Measurements from ENCODE around the gene FRMD4A.
"Not testable (repeated sequence)": the region's sequence is repeated elsewhere in the genome, so short reads cannot be mapped to it uniquely, and the experiment has no call there.

Gene FRMD4A

DNA sequence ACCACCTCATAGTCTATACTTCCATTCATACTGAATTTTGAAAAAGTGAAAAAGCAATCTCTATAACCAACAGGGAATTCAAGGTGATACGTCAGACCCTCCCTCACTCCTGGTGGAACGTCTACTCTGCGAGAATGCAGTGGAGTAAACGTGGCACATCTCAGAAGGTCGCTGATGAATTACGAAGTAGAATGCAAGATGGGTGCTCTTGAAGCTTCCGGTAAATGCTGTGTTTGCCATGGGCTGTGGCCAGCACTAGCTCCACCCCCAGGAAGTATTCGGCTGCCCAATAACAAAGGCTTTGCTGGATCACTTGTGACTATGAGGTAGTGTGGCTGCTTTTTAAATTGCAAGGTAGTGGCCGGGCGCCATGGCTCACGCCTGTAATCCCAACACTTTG is 517.9 kb downstream of the FRMD4A start:
- no peak for DNase-seq (ENCODE audit: low spot score)

DNA sequence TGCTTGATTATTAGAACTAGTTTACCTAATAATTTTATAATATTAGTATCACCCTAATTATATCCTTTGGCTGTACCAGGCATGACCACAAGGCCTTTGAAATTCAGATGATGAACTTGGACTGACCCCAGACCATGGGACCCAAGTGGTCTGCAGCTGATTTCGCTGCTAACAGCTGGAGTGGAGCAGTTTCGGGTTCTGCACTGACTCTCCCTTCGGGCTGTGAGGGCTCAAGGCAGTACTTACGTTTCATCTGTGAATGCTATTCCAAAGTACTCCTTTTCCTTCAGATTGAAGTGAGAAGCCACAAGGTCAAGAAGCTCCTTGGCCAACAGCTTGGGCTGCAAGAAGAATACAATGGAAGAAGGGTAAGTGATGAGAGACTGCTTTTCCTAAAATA is 520.2 kb downstream of the FRMD4A start:
- no peak for DNase-seq (ENCODE audit: low spot score)

DNA sequence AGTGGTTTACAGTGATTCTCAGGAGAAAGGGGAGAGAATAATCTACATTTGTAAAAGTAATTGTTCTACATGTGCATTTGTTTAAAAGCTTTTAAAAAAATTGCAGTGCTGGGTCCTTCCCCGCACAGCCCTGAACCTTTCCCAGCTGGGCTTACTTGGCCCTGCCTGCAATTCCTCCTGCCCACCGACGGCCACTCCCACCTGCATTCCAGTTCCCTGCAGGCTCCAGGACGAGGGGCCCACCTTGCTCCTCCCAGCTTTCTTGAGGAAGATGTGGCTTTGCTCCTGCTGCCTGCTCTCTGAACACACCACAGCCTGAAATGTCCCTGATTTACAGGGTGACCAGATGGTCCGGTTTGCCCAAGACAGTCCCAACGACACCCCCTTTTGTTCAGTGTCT is 521.3 kb downstream of the FRMD4A start:
- DNase-seq (ENCODE audit: low spot score): no peak

DNA sequence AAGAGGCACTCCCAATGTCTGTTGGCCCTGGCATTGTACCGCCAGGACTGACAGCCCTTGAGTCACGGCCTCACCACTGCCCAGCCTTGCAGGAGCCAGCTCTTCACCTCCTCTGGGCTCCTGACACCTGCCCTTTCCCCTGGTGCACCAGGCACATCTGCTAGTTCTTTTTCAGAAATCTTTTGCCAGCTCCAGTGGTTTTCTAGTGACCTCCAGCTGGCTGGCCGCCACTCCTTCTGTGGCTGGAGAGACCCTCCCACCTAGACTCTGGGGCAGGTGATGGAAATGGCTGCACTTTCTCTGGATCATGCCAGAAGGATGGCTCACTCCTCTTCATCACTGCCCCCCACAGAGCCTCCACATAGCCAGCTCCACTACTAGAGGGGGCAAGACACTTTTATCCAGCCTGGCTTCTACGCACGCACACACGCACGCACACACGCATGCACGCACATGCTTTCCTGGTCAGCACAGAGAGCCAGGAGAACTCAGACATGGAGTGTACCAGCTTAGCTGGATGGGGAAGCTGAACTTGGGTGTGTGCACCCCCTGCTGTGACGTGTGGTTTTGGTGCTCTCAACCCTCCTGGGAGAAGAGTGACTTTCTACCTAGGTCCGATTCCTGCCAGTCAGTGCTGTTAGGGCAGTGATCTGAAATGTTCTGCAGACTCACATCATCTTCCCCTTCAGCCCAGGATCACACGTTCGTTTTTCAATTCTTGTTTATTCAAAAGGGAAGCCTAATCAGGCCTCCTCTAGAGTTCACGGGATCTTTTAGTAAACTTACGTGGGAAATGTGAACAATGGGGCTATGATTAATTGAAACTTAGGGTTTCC is 522.0 kb downstream of the FRMD4A start:
- no peak for DNase-seq (ENCODE audit: low spot score)

DNA sequence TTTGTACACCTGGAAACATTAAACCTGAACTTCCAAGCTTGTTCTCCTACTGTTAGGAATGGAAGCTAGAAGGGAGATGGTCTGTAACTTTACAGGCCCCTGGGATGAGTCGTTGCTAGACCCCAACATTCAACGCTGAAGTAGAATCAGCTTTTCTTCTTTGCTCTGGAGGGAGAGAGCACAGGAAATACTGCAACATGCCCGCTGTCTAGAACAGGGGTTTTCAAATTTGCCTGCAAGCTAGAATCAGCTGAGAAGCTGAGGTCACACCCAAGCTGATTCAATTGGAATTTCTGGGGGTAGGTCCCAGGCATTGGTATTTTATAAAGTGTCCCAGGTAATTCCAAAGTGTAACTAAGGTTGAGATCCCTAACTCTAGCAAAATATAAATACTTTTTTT is 524.3 kb downstream of the FRMD4A start:
- no peak for DNase-seq (ENCODE audit: low spot score)

DNA sequence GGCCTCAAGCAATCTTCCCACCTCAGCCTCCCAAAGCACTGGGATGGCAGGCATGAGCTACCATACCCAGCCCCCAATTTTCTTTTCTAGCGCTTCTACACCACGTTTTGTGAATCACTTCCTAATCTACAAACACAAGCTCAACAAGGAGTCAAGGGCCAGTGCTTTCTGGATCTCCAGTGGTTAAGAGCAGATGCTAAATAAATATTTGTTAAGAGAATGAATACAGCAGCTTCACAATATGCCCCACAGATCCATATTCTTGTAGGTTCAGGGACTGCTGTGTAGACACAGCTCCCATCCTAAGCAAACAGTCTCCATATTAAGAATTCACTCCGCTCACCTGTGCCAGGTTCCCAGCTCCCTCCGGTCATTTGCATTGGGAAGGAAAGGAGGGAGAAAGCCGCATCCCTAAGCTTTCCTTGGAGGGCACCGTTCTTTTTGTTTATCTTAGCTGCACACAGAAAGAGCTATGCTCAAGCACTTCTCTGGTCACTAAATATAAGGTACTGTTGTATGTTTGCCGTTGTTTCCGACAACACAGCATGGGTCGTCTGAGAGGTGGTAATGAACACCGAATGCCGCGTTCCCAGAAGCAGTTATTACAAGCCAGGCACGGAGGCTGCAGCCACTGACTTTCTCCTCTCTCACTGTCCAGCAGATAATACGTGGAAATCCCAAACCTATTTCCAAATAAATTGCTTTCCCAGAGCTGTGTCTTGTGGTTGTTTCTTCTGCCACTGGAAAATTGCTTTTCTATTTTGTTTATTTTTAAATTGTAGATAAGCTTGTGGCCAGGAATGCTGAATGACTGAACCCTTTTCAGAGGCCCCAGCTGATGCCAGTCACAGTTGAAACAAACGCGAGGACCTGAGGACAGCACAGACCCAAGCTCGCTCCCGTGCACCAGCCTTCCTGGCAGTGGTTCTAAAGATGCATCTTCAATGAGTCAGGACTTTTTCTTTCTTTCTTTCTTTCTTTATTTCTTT is 526.9 kb downstream of the FRMD4A start:
- no peak for DNase-seq (ENCODE audit: low spot score)

DNA sequence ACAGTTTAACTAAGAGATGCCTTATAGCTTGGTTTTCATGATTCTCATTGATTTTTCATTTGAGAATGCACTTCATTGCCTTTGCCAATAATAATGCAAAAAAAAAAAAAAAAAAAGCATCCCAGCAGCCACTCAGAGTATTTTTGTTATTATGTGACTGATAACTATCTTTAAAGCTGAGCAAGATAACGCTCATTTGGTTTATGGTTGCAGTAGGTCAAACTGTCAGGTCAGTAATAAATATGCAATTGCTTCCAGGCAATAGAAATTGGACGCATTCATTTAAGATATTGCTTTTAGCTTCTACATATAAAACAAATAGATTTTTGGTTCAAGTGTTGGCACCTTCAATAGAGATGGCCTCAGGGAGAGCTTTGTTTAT is 528.8 kb downstream of the FRMD4A start:
- no peak for DNase-seq (ENCODE audit: low spot score)

DNA sequence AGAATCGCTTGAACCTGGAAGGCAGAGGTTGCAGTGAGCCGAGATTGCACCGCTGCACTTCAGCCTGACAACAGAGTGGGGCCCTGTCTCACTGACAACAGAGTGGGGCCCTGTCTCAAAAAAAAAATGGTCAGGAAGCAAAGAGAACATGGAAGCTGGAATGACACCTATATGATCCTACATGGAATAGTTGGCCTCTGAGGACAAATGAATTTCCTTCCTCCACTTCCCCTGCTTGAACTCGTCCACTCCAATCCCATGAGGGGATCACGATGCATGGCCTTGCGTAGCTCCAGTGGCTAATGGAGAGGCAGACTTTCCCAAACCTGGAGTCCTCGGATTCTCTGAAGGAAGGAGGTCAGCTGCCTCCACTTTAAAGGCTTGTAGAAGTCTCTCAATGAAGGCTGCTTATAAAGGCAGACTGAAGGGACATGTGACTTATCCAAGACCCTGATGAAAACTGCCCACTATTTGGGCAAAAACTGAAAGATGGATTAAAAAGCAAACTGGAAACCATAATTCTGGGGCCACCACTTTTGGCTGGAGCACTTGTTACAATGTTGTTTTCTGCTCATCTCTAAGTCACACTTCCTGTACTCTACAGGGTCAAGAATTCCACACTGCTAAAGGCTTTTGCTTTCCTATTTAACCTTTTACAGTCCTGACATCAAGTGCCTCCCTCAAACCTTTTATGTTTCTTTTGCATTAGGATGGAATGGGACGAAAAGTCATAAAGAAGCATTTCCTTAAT is 529.4 kb downstream of the FRMD4A start:
- DNase-seq (ENCODE audit: low spot score): no peak

DNA sequence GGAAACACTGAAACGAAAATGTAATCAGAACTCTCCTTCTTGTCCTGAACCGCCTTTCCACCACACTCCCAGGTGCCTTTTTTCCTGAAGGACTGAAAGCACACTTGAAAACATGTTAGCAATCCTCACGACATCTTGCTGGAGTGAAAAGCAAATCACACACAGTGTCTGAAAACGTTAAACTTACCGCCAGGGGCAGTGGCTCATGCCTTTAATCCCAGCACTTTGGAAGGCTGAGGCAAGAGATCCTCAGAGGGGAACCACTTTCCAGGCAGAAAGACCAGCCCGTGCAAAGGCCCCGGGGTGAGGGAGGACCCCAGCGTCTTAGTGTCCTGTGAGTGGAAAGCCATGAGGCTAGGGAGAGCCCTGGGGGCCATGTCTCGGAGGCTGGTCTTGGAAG is 533.6 kb downstream of the FRMD4A start:
- DNase-seq (ENCODE audit: low spot score): no peak

DNA sequence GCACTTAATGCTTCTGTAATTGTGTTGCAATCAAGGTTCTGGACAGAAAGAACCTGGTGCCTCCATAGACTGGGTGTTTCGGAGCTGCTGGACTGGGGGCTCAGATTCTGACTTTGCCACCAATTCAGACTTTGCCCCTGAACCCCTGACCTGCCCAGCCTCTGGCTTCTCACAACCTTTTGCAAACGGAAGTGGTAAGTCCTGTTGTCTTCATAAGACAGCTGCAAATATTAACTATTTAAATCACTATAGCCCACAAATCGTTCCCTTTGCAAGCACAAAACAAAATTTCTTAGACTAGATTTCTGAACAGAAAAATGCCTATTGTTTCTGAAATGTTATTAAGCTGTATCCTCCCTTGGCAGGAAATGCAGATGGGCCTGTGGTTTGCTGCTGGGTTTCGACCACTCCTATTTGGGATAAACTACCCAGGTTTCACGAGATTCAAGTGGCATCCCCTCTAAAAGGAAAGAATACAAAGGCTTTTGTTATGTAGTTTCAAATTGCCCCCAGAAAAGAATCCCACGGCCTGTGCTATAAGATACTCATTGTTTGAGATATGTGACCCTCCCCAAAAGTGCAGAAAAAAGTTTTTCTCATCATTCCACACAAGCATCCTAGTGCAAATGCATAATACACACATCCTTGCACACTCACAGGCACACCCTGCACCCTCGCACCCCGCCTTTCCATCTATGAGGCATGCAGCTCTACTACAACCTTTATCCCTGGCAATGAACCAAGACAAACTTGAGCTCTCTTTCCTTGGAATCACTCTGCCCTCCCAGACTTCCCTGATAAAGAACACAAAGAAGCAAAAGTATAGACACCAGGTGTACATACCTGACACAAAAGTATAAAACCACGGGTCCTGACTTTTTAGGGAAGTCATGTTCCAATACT is 534.8 kb downstream of the FRMD4A start:
- no peak for DNase-seq (ENCODE audit: low spot score)

DNA sequence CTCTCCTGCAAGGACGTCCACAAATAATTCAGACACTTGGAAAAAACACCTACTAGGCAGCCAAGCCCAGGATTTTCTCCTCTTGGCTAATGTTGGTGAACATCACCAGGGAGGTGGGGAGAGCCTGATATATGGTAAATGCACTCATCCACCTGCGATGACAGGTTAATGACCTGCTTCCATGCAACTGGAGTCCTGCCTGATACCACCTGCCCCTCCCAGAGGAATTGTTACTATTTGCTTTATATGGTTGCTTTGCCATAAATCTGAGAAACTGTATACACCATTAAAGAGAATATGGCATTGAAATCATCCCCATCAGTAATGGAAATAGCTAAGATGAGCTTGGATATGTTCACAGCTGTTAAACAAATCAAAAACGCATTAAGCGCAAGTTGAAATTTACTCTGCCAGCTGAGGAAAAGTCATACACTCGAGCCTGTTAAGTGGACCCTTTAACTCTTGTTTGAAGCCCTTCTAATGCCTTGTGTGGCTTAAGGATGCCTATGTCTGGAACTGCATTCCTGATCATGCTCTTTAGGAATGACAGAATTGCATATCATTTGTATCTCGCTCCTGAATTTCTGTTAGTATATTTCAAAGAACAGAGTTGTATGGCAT is 535.6 kb downstream of the FRMD4A start:
- DNase-seq (ENCODE audit: low spot score): no peak

DNA sequence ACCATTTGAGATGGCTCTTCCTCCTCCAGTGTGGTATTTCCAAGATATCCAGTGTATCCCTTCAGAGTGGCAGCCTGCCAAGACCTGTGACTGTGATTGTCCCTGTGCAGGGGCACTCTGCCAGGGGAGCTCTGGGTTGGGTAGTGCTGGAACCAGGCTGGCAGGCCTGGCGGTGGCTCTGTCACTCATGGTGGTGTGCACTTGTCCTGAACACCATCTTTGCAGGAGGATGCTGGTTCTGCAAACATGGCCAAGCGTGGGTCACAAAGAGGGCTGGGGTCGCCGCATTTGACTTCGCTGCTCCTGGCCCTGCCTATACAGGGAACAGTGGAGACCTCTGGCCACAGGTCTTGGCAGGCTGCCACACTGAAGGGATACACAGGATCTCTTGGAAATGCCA is 538.7 kb downstream of the FRMD4A start:
- no peak for DNase-seq (ENCODE audit: low spot score)

DNA sequence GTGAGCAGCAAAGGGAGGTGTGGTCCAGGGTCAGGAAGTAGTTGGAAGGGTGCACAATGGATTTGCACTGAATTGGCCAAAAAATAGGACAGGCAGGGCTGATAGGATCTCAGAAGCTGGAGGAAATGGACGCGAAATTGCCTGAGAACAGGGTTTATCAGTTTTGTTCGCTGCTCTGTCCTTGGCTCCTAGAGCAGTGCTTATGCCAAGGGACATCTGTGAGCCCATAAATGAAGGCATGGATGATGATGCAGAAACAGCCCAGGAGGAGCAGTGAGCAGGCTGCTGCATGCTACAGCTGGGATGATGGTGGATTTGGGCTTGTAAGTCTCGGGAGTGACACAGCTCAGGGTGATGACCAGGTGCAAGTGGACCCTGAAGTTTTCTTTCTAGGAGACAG is 539.2 kb downstream of the FRMD4A start:
- DNase-seq (ENCODE audit: low spot score): no peak

DNA sequence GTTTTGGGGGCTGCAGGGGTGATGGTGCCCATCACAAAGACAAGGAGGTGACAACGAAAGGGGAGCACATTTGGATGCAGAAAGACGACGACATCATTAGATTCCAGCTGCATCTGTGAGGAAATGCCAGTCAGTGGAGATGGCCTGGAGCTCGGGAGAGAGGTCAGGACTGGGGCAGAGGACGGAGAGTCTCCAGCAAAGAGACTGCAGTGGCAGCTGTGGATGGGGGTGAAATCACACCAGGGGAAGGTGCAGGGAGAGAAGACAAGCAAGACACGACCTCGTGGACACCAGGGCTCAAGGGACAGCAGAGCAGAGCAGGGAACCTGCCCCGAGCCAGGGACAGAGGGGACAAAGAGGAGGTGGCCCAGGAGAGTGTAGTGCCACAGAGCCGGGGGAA is 540.5 kb downstream of the FRMD4A start:
- no peak for DNase-seq (ENCODE audit: low spot score)

DNA sequence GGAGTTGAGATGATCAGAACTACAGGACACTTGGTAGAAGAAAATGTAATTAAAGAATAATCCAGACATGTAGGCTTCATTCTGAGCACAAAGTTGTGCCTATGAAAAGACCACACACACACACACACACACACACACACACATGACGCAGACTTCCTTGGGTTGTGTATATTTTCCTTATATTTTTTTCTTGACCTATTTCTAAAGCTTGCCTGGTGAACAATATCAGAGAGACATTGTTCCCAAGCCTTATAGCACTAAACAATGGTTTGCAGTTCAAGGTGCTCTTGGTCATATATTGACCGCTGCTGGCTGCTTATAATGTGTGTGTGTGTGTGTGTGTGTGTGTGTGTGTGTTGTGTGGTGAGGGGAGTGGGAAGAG is 541.3 kb downstream of the FRMD4A start:
- no peak for DNase-seq (ENCODE audit: low spot score)

DNA sequence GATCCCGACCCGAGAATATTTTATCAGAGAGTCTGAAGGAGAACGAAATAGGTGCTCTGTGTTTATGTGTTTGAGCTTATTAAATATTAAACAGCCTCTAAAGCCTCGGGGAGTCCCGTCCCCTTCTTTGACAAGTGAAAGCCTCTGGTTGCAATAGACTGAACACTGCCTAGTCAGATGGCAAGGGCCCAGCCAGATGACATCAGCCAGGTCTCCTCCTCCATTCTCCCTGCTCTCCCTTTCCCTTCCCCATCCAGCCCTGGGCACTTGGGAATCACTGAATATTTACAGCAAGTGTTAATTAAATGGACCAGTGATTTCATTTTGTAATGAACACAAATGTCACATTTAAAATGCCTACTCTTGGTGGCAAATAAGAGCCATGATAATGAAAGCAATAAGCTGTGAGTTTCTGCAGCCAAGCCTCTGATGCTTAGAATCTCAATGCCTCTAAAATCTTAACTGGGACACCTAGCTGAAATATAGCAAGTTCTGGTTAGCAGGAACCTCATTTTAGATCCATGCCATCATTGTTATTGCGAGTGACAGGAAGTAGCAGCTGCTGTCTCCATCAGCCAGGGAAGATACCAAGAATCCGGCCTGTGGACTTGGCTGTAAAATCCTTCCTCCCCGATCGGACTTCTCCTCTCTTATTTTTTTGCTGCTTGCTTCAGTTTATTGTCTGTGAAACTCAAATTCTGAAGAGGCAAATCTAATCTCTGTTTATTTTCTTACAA is 541.8 kb downstream of the FRMD4A start:
- DNase-seq (ENCODE audit: low spot score): no peak

DNA sequence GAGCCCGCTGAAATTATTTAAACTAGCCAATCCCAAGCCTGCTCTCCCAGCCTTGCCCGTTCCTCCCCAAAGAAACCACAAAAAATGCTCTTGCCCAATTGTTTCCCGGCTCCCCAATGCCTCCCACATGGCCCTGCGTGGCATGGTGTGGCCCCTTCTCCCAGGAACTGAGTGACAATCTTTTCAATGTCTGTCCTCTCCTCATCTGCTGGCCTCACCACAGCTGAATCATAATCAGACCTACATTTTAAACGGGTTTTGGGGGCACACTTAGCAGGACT is 542.5 kb downstream of the FRMD4A start:
- no peak for DNase-seq (ENCODE audit: low spot score)

DNA sequence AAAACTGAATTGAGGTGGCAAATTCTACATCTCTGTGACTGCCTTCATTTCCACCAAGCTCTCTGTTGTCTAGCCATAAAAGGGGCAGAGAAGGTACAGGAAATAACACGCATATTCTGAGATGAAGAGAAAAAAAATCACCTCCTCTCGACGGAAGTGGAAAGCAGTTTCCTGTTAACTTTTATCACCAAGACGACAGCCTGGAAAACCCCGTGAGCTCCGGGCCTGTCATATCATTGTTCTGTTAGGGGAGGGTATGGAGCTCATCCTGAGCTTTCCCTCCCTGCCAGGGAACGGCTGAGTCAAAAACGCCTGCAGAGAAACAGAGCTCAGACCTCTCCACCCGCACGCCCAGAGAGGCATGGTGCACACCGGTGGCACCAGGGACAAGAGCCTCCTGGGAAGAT is 543.7 kb downstream of the FRMD4A start:
- no peak for DNase-seq (ENCODE audit: low spot score)

DNA sequence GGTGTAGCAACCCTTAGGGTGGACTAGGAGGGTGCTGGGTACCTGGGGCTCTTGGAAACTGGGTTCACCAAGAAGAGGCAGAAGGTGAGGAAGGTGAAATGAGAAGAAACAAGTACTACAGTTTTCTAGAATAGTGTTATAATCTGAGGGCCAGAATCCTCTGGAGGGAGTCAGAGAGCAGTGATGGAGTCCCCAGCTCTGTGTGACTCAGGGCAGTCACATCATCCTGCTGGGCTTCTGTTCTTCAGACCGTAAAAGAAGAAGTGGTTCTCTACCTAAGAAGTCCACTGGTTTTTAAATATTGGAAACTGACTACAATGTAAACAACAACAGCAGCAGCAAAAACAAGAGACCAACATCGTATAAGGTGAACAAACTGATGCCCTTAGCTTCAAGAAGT is 546.7 kb downstream of the FRMD4A start:
- no peak for DNase-seq (ENCODE audit: low spot score)

DNA sequence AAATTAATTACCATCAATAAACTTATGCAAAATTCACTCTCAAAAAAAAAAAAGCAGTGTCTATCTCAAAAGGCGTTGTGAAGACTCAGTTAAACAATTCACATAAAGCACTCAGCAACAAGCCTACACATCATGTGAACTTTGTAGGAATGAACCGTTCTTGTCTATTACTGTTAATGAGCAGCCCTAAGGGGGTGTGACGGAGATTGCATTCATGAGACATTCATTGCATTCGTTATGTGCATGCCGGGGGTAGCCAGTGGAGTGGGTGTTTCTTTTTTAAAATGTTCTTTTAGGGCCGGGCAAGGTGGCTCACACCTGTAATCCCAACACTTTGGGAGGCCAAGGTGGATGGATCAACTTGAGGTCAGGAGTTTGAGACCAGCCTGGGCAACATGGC is 551.0 kb downstream of the FRMD4A start:
- DNase-seq (ENCODE audit: low spot score): no peak

DNA sequence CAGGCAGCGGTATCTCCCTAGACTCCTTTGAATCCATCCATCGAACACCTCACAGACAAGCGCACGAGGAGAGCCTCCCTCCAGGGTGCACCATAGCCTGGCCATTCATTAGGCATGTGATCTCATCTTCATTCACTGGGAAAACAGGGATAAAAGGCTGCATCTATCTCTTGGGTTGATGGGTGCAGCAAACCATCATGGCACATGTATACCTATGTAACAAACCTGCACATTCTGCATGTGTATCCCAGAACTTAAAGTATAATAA is 552.1 kb downstream of the FRMD4A start:
- DNase-seq (ENCODE audit: low spot score): not testable (repeated sequence)
